Subcutaneous adipose tissue (tissue), 4 donors: ENCODE results near the gene CDH23. TPM values are rescaled to one million over a fixed set of nuclear protein-coding genes. Genes with fewer than 3 reads are reported as not detected.

Experiments used
- CTCF ChIP-seq: fragments of 450-650 bp; IDR thresholded peaks from one replicate; pipeline ENCODE4 v1.5.1; 2016; ENCODE audit warnings: low read depth, mild to moderate bottlenecking, control low read depth, antibody characterized with exemption, moderate library complexity
- total RNA-seq, 4 donors: library from RNA; depleted of rRNA; stranded (reverse); fragments of >200 nt; gene quantifications; one replicate each; pipeline ENCODE4 v1.1.0, GENCODE V29; 2016

Gene CDH23
- total RNA-seq, 4 donors from 2014 or later: 14.3 to 74.8 (median 24.1) TPM

GRCh38 chr10:71539442-71540118 is 142.9 kb downstream of the CDH23 start:
- no peak for TF ChIP-seq CTCF

GRCh38 chr10:71542478-71542877 is 145.8 kb downstream of the CDH23 start:
- TF ChIP-seq CTCF: no peak

GRCh38 chr10:71543608-71544170 is 147.0 kb downstream of the CDH23 start:
- TF ChIP-seq CTCF: no peak

- TF ChIP-seq CTCF: no peak
Observed at GRCh38 chr10:71545001-71545400, 148.3 kb downstream of the CDH23 start.

- no peak for TF ChIP-seq CTCF
Observed at GRCh38 chr10:71546220-71546619, 149.5 kb downstream of the CDH23 start.

GRCh38 chr10:71547312-71547711 is 150.6 kb downstream of the CDH23 start:
- no peak for TF ChIP-seq CTCF

GRCh38 chr10:71547876-71548846 is 151.4 kb downstream of the CDH23 start:
- TF ChIP-seq CTCF: no peak
